Activated CD8-positive, alpha-beta memory T cell treated with anti-CD3 and anti-CD28 coated beads for 1 hour (primary cell): ENCODE measurements around the gene GTPBP6.
"Not testable (repeated sequence)": the region's sequence is repeated elsewhere in the genome, so short reads cannot be mapped to it uniquely, and the experiment has no call there.

ENCODE experiments used
- DNase-seq, 2 donors: peaks; one replicate each; pipeline ENCODE4 v3.0.0-alpha.2; 2020; ENCODE audit warnings: low read depth in 1 of 2; ENCODE audit errors: extremely low read depth in 1 of 2

GTPBP6 gene

GRCh38 chrX:267771-268261 lies 50.8 kb downstream of the GTPBP6 start:
- DNase-seq: no peak

DNA sequence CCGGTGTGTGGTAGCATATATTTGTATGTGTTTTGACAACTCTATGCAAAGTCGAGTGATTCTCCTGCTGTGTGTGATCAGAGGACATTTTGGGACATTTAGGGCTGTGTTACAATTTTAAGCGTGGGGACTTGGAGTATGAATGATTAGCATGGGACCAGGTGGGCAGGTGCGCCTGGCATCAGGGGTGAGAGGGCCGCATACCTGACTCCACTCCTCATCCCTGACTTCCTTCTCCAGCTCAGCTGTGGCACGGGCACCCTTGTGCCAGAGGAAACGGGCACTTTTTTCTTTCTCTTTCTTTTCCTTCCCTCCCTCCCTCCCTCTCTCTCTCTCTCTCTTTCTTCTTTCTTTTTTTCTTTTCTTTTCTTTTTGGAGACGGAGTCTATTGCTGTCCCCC lies 53.1 kb downstream of the GTPBP6 start:
- DNase-seq: no peak

DNA sequence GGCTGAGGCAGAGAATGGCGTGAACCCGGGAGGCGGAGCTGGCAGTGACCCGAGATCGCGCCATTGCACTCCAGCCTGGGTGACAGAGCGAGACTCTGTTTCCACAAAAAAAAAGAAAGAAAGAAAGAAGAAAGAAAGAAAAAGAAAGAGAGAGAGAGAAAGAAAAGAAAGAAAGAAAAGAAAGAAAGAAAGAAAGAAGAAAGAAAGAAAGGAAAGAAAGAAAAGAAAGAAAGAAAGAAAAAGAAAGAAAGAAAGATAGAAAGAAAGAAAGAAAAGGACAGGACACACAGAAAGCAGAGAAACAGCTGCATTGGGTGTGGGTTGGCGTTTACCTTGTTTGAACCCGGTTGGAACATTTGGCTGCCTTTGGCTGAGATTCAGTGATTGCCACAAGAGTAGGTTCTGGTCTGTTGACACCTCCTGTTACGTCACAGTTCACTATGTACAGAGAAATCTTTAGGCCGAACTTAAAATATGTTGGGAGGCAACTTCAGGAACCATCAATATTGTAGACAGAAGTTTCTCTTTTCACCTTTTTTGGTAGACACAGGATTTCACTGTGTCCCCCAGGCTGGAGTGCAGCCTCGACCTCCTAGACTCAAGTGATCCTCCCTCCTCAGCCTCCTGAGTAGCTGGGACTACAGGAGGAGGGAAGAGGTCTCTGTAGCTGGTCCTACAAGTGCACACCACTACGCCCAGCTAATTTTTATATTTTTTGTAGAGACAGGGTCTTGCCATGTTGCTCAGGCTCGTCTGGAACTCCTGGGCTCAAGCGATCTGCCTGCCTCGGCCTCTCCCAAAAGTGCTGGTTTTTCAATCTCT lies 53.8 kb downstream of the GTPBP6 start:
- no peak for DNase-seq

GRCh38 chrX:264006-264405 lies 54.6 kb downstream of the GTPBP6 start:
- not testable (repeated sequence) for DNase-seq

DNA sequence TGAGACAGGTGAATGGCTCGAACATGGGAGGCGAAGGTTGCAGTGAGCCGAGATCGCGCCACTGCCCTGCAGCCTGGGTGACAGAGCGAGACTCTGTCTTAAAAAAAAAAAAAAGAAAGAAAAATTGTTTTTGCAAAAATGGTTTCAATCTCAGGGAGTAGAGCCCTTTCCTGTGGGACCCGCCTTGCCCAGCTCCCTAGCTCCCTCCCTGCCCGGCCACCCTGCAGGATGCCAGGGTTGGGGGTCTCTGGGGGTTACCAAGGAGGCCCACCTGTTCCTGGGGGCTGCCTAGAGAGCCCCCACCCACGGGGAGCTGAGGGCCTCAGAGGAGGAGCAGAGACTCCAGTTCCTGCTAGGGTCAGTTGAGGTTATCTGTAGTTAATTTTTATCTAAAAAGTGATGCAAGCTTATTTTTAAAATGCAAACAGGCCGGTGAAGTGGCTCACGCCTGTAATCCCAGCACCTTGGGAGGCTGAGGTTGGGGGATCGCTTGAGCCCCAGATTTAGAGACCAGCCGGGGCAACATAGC lies 56.2 kb downstream of the GTPBP6 start:
- no peak for DNase-seq

DNA sequence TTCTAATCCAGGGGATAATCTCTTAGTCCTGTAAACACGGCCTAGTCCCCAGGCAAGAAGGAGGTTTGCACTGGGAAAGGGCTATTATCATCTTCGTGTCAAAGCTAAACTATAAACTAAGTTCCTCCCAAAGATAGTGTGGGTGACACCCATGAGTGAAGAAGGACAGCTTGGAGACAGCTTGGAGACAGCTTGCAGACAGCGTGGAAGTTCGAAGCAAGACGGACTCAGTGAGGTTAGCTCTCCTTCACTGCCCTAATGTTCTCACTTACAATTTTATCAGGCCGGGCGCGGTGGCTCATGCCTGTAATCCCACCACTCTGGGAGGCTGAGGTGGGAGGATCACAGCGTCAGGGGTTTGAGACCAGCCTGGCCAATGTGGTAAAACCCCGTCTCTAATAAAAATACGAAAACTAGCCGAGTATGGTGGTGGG lies 56.7 kb downstream of the GTPBP6 start:
- DNase-seq: no peak

GRCh38 chrX:261167-261918 lies 57.3 kb downstream of the GTPBP6 start:
- no peak for DNase-seq

GRCh38 chrX:259692-260355 lies 58.8 kb downstream of the GTPBP6 start:
- no peak for DNase-seq

GRCh38 chrX:258291-259040 lies 60.1 kb downstream of the GTPBP6 start:
- no peak for DNase-seq

DNA sequence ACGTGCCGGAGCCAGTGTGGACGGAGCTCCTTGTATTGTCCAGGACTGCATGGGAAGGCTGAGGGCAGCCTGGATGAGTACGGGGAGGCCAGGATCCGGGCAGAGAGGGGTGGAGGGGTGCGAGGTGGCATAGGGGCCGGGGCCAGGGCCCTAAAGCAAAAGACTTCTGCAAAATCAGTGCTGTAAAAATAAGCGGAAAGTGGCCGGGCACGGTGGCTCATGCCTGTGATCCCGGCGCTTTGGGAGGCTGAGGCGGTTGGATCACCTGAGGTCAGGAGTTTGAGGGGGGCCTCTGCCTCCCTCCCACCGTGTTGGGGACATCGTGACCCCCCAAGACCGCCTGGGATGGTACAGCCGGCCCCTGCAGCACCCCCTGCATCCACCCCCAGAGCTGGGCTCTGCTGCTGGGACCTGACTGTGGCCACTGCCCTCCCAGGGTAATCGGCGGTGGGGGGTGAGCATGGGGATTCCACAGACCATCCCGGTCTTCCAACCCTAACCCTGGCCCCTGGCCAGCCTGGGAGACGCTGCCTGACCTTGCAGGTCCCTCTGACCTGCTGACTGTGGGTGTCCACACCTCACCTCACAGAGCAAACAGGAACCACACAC lies 60.8 kb downstream of the GTPBP6 start:
- no peak for DNase-seq

- DNase-seq: not testable (repeated sequence)
These were observed 61.5 kb downstream of the GTPBP6 start for GRCh38 chrX:257054-257453.

DNA sequence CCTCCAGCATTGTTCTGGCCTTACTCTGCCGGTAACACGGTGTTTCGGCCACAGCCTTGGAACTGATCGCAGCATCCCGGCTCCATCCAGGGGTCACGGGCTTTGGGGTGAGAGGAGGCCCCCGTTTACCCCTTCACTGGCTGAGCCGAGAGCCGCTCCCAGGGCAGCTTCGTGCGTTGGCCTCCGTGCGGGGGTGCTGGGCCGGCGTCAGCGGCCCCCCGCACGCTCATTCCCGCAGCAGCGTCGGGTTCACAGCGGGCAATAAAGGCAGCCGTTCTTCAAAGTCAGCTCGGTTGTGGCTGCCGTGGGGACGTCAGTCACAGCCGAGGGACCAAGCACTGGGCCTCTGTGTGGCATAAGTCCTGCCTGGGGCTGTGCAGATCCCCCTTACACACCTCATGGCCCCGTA lies 62.7 kb downstream of the GTPBP6 start:
- DNase-seq: no peak
